ENCODE data around the gene SERTAD2.

Gene SERTAD2

DNA sequence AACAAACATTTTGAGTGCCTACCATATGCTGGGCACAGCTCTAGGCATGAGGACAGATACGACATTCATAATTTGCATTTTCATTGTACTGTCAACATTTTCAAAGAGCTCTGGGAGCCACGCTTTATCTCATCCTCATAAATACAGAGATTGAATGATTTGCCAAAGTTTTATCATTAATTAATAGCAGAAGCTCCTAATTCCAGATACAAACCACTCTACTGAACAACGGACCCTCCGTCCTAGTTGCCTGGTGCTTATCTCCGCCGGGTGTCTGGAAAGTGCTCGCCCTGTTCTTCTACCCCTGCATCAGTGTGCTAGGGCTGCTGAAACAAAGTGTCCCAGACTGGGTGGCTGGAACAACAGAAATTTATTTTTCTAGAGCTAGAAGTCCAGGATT lies 23.8 kb downstream of the SERTAD2 start:
- DNase-seq (ENCODE audit: low read depth in 1 of 2, low spot score in 1 of 2), result no peak
- in situ Hi-C loops (cut with HindIII; ENCODE audit: low pct_unique_long_range_greater_than_20kb, low sequenced_read_pairs), result no loop called here
- no peak for TF ChIP-seq JUND (IDR thresholded peaks at IDR 0.05; ENCODE audit: low read depth)

GRCh38 chr2:64629329-64629781 lies 24.4 kb downstream of the SERTAD2 start:
- no peak for TF ChIP-seq JUND (IDR thresholded peaks at IDR 0.05; ENCODE audit: low read depth)
- no peak for DNase-seq (ENCODE audit: low read depth in 1 of 2, low spot score in 1 of 2)
- in situ Hi-C loops (cut with HindIII; ENCODE audit: low pct_unique_long_range_greater_than_20kb, low sequenced_read_pairs), result no loop called here

DNA sequence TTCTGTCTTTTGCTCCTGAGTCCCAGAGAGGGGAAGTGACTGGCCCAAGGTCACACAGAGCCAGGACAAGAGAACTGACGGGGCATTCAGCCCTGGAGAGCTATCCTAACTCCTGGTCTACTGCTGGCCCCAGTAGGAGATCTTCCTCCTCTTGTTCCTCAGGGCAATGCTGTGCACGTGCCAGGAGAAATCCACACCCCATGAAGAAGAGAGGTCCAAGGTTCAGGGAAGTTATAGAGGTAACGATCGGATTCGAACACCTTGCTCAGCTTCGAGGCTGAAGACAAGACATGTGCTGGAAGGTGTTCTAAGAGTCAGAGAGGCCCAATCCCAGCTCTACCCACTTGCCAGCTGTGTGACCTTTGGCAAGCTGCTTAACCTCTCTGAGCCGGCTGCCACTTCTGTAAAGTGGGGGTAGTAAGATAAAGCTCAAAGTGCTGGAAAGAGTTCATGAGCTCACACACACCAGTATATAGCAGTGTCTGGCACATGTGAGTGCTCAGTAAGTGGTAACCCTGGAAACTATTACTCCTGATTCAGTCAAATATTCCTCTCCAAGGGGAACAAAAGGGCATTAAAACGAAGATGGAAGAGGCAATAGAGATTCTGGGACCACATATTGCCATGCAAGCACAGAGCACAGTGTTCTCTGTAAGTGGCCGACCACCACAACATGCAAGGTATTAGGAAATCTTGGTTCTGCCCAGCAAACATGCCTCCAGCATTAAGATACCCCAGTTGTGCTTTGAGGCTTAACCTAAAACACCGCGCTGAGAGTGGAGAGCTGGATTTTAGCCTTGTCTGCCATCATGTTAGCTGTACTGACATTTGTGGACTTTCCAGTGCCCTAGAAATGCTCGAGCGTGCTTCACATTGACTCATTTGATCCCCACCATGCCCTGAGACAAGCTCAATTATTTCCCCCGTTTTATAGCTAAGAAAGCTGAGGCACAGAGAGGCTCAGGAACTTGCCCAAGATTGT lies 25.6 kb downstream of the SERTAD2 start:
- DNase-seq (ENCODE audit: low read depth in 1 of 2, low spot score in 1 of 2), result no peak
- in situ Hi-C loops (cut with HindIII; ENCODE audit: low pct_unique_long_range_greater_than_20kb, low sequenced_read_pairs), result no loop called here
- TF ChIP-seq JUND (IDR thresholded peaks at IDR 0.05; ENCODE audit: low read depth), result no peak

- in situ Hi-C loops (cut with HindIII; ENCODE audit: low pct_unique_long_range_greater_than_20kb, low sequenced_read_pairs), result no loop called here
- TF ChIP-seq JUND (IDR thresholded peaks at IDR 0.05; ENCODE audit: low read depth), result no peak
- no peak for DNase-seq (ENCODE audit: low read depth in 1 of 2, low spot score in 1 of 2)
Measured at GRCh38 chr2:64626963-64627760, 26.6 kb downstream of the SERTAD2 start.

GRCh38 chr2:64626146-64626809 lies 27.4 kb downstream of the SERTAD2 start:
- no peak for DNase-seq (ENCODE audit: low read depth in 1 of 2, low spot score in 1 of 2)
- in situ Hi-C loops (cut with HindIII; ENCODE audit: low pct_unique_long_range_greater_than_20kb, low sequenced_read_pairs), result no loop called here
- no peak for TF ChIP-seq JUND (IDR thresholded peaks at IDR 0.05; ENCODE audit: low read depth)

DNA sequence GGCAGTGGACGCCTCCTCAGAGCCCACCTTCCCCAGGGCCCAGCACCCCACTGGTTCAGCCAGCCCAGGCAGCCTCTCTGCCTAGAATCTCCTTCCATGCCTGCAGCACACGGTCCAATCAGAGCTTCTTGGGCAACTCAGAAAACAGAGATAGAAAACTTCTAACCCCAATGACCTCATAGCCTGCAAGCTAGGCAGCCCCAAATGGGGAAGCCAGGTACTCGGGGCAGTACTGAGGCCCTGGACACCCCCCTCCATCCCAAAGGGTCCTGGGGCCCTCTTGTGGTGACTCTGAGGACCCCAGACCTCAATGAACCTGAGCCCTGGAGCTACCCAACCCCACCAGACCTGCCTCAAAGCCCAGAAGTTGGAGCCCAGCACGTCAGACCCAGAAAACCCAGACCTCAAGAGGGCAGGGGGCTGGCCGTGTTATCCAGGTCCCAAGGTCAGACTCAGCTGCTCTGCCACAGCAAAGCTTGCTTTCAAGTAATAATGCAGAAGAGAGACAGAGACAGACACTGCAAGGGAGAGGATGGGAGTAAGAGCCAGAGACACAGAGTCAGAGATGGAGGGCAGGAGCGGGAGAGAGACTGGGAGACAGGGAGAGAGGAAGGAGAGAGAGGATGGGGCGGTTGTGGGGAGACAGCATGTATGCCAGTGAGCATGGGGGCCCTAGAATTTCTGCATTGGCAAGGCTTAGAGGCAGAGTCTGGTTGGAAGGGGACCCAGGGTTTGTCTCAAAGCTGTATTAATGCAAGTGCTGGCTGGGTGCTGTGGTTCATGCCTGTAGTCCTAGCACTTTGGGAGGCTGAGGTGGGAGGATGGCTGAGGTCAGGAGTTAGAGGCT lies 28.2 kb downstream of the SERTAD2 start:
- no peak for DNase-seq (ENCODE audit: low read depth in 1 of 2, low spot score in 1 of 2)
- TF ChIP-seq JUND (IDR thresholded peaks at IDR 0.05; ENCODE audit: low read depth), result no peak
- in situ Hi-C loops (cut with HindIII; ENCODE audit: low pct_unique_long_range_greater_than_20kb, low sequenced_read_pairs), result no loop called here

- in situ Hi-C loops (cut with HindIII; ENCODE audit: low pct_unique_long_range_greater_than_20kb, low sequenced_read_pairs), result no loop called here
- no peak for DNase-seq (ENCODE audit: low read depth in 1 of 2, low spot score in 1 of 2)
- TF ChIP-seq JUND (IDR thresholded peaks at IDR 0.05; ENCODE audit: low read depth), result no peak
Measured at GRCh38 chr2:64624862-64625261, 28.9 kb downstream of the SERTAD2 start.

DNA sequence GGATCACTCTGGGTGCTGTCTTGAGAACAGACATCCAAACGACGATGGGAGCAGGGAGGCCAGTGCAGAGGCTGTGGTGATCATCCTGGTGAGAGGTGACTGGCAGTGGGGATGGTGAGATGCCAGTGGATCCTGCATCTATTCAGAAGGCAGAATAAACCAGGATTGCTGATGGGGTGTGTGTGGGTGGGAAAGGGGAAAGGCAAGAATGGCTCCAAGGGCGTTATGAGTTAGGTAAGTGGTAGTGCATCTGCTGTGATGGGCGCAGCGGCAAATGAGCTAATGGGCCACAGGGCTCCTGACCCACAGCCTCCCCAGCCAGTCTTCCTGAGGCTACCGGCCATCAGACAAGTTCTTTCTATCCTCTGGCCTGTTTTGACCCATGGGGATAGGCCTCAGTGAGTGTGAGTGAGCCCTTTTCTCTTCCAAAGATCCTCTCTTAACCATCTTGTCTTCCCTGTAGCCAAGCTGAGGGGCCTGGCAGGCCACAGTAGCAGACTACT lies 29.6 kb downstream of the SERTAD2 start:
- TF ChIP-seq JUND (IDR thresholded peaks at IDR 0.05; ENCODE audit: low read depth), result no peak
- no peak for DNase-seq (ENCODE audit: low read depth in 1 of 2, low spot score in 1 of 2)
- in situ Hi-C loops (cut with HindIII; ENCODE audit: low pct_unique_long_range_greater_than_20kb, low sequenced_read_pairs), result no loop called here

- no peak for DNase-seq (ENCODE audit: low read depth in 1 of 2, low spot score in 1 of 2)
- no peak for TF ChIP-seq JUND (IDR thresholded peaks at IDR 0.05; ENCODE audit: low read depth)
- in situ Hi-C loops (cut with HindIII; ENCODE audit: low pct_unique_long_range_greater_than_20kb, low sequenced_read_pairs), result no loop called here
Measured at GRCh38 chr2:64623242-64623850, 30.4 kb downstream of the SERTAD2 start.

DNA sequence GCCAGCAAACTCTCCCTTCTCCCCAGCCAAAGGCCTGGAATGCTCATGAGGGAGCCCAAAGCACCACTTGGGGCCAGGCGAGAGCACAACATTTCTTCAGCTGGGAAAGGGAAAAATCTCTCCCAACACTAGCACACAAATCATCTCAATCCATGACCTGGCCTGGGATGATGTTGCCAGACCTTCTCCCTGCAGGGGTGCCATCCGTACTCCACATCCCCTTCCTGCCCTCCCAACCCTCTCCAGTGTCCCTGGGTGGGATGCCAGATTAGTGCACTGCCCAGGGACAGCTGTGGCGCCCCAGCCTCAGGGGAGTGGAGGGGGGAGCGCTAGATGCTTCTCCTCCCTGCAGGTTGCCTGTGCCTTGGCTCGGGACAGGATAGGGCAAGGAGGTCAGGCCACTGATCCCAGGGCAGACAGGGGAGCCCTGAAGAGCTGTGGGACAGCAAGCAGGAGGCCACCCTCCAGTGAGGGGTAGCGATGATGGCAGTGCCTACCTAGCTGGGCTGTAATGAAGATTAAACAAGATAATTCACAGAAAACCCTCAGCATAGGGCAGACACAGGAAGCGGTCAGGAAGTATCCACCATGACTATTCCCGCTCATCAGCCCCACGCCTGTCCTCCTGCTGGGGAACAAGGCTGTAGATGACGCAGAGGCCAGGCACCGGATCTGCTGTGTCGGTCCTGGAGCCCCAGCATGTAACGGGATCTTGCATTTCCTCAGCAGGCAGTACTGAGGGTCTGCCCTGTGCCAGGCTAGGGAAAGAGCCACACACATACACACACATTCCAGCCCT lies 31.1 kb downstream of the SERTAD2 start:
- no peak for DNase-seq (ENCODE audit: low read depth in 1 of 2, low spot score in 1 of 2)
- no peak for TF ChIP-seq JUND (IDR thresholded peaks at IDR 0.05; ENCODE audit: low read depth)
- in situ Hi-C loops (cut with HindIII; ENCODE audit: low pct_unique_long_range_greater_than_20kb, low sequenced_read_pairs), result no loop called here

All from T47D (cell line).